Sciatic nerve (tissue), 2 donors: Measurements from ENCODE around the gene TNRC6B. TPM values are rescaled to one million over a fixed set of nuclear protein-coding genes. Genes with fewer than 3 reads are reported as not detected.

ENCODE experiments used
- ATAC-seq: fragments of 200-7000 bp; cut with Tn5 transposase; one replicate; pipeline ENCODE4 v1.9.1; 2020; ENCODE audit warnings: mild to moderate bottlenecking, moderate library complexity
- DNase-seq: peaks from one replicate; pipeline ENCODE4 v3.0.0-alpha.2; 2020; ENCODE audit warnings: low spot score
- intact Hi-C: fragments of 100-400 bp; cut with DNase I; formaldehyde crosslinking; loops from one replicate; pipeline ENCODE4 v1.14.2; 2022
- total RNA-seq: library from RNA; stranded (reverse); fragmentation: NEBNext Ultra II Directional; extraction: Animal tissue kit (Norgen Biotek cat#: 25700); gene quantifications from one replicate; pipeline ENCODE4 v1.2.1, GENCODE V29; 2021
- donor health status: DM: no; HTN: no; CAD: no.
- donor health status: DM: no; HTN: no; CAD: no.

The TNRC6B gene
- total RNA-seq, 1 donor from 2014 or later, result 86.0 TPM

GRCh38 chr22:40234658-40235057, 56.9 kb downstream of the TNRC6B start:
- no peak for ATAC-seq

GRCh38 chr22:40235308-40235707, 57.6 kb downstream of the TNRC6B start:
- ATAC-seq (no peak), DNase-seq (no peak)
- intact Hi-C loops, result no loop called here

More at GRCh38 chr22:40234658-40235057, 56.9 kb downstream of the TNRC6B start:
- intact Hi-C loops, result no loop called here
- no peak for DNase-seq

GRCh38 chr22:40236131-40236665, 58.5 kb downstream of the TNRC6B start:
- ATAC-seq (no peak), DNase-seq (no peak)
- intact Hi-C loops, result no loop called here

- intact Hi-C loops, result no loop called here
- DNase-seq (no peak), ATAC-seq (no peak)
Observed at GRCh38 chr22:40237241-40237640, 59.5 kb downstream of the TNRC6B start.

GRCh38 chr22:40237788-40238424, 60.2 kb downstream of the TNRC6B start:
- ATAC-seq, result no peak
- DNase-seq, result no peak
- intact Hi-C loops, result no loop called here

GRCh38 chr22:40238425-40239344, 61.0 kb downstream of the TNRC6B start:
- ATAC-seq, result peak; percentile 70
- intact Hi-C loops, result no loop called here
- no peak for DNase-seq

GRCh38 chr22:40239345-40239683, 61.6 kb downstream of the TNRC6B start:
- intact Hi-C loops, result no loop called here
- no peak for ATAC-seq
- DNase-seq, result no peak

GRCh38 chr22:40240160-40240559, 62.4 kb downstream of the TNRC6B start:
- intact Hi-C loops, result no loop called here
- DNase-seq (no peak), ATAC-seq (no peak)

- no peak for DNase-seq
- no peak for ATAC-seq
- intact Hi-C loops, result no loop called here
Observed at GRCh38 chr22:40240686-40241085, 63.0 kb downstream of the TNRC6B start.

GRCh38 chr22:40241200-40241763, 63.6 kb downstream of the TNRC6B start:
- intact Hi-C loops, result no loop called here
- DNase-seq (no peak), ATAC-seq (no peak)

- ATAC-seq, result no peak
- DNase-seq, result no peak
- intact Hi-C loops, result no loop called here
Observed at GRCh38 chr22:40243891-40244290, 66.2 kb downstream of the TNRC6B start.

GRCh38 chr22:40244586-40244985, 66.9 kb downstream of the TNRC6B start:
- intact Hi-C loops, result no loop called here
- no peak for ATAC-seq
- DNase-seq, result no peak

GRCh38 chr22:40247976-40248375, 70.3 kb downstream of the TNRC6B start:
- no peak for DNase-seq
- ATAC-seq, result no peak
- intact Hi-C loops, result no loop called here

GRCh38 chr22:40249286-40249685, 71.6 kb downstream of the TNRC6B start:
- no peak for DNase-seq

GRCh38 chr22:40250608-40251007, 72.9 kb downstream of the TNRC6B start:
- no peak for DNase-seq
- no peak for ATAC-seq
- intact Hi-C loops, result no loop called here

More at GRCh38 chr22:40249286-40249685, 71.6 kb downstream of the TNRC6B start:
- ATAC-seq, result no peak
- intact Hi-C loops, result no loop called here

- ATAC-seq (no peak), DNase-seq (no peak)
- intact Hi-C loops, result no loop called here
Observed at GRCh38 chr22:40251106-40251505, 73.4 kb downstream of the TNRC6B start.

GRCh38 chr22:40252146-40252545, 74.4 kb downstream of the TNRC6B start:
- ATAC-seq (no peak), DNase-seq (no peak)
- intact Hi-C loops, result no loop called here

- ATAC-seq (no peak), DNase-seq (no peak)
- intact Hi-C loops, result no loop called here
Observed at GRCh38 chr22:40256516-40256915, 78.8 kb downstream of the TNRC6B start.

GRCh38 chr22:40258017-40258416, 80.3 kb downstream of the TNRC6B start:
- no peak for DNase-seq
- intact Hi-C loops, result no loop called here
- ATAC-seq, result no peak

GRCh38 chr22:40258501-40258915, 80.8 kb downstream of the TNRC6B start:
- DNase-seq (no peak), ATAC-seq (peak; percentile 34)
- intact Hi-C loops, result no loop called here
